GM18909 (cell line): Measurements from ENCODE around the gene RALA.

Experiments
- ATAC-seq: cut with Tn5 transposase; IDR thresholded peaks from one replicate; pipeline ENCODE4 v1.9.1; 2021; ENCODE audit warnings: mild to moderate bottlenecking; ENCODE audit not compliant: unreplicated experiment, poor library complexity

RALA gene

DNA sequence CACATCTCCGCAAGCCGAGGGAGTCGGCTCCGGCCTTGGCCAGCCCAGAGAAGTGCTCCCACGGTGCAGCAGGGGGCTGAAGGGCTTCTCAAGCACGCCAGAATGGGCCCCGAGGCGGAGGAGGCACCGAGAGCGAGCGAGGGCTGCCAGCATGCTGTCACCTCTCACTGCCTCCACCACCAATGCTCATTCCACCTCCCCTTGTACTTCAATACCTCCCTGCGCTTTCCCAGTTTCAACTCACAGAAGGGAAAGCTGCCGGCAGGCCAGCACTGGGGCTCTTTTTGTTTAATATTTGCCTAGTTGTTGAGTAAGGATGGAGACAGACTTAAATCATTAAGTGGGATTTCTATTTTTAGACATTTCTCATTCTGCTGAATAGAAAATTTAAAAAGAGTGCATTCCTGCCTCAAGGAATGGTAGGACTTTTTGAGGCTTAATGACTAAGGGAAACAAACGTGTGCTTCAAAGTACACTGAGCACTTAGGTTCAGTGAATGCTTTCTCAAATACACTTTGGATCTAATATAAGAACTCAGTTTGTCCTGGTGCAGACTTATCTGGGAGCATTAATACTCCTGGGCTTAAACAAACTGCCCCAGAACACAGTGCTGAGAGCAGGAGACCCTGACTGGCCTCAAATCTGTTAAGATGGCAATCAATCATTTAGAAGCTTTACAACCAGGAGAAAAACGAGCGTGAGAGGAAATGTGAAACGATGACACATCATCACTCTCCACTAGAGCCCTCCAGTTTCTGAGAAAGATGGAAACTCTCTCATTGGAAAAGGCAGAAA lies 131.2 kb downstream of the RALA start:
- no peak for ATAC-seq

DNA sequence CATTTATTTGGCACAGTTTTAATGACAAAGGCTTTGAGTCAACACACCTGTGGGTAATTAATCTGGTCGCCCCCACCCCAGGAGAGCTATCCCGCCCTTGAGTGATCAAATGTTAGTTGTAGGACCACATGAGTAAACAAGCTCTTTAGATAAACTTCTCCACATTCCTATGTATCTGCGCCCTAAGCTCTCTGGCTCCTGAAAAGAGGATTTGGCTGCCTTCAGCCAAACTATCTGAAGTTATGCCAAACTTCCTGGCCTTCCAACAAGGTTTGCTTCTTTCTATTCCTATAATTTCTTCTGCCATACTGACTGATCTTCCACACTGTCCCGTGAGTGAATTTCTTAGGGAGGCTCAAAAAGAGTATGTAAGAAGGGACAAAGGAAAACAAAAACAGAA lies 134.2 kb downstream of the RALA start:
- ATAC-seq: no peak
